Measurements from ENCODE around the gene DEFB125.

DNA sequence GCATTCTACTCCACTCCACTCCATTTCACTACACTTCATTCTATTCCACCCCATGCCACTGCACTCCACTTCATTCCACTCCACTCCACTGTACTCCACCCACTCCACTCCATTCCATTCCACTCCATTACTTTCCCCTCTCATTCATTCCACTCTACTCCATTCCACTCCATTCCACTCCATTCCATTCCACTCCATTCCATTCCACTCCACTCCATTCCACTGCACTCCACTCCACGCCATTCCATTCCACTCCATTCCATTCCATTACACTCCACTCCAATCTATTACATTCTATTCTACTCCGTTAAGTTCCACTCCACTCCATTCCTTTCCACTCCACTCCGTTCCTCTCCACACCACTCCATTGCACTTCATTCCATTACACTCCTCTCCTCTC, 25.0 kb upstream of the DEFB125 start:
- TF ChIP-seq, protein P1, sequence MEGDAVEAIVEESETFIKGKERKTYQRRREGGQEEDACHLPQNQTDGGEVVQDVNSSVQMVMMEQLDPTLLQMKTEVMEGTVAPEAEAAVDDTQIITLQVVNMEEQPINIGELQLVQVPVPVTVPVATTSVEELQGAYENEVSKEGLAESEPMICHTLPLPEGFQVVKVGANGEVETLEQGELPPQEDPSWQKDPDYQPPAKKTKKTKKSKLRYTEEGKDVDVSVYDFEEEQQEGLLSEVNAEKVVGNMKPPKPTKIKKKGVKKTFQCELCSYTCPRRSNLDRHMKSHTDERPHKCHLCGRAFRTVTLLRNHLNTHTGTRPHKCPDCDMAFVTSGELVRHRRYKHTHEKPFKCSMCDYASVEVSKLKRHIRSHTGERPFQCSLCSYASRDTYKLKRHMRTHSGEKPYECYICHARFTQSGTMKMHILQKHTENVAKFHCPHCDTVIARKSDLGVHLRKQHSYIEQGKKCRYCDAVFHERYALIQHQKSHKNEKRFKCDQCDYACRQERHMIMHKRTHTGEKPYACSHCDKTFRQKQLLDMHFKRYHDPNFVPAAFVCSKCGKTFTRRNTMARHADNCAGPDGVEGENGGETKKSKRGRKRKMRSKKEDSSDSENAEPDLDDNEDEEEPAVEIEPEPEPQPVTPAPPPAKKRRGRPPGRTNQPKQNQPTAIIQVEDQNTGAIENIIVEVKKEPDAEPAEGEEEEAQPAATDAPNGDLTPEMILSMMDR (IDR thresholded peaks at IDR 0.05; ENCODE audit: insufficient read depth, low read length), result no peak
- TF ChIP-seq SPI1 (IDR thresholded peaks at IDR 0.05; ENCODE audit: borderline replicate concordance, low read depth), result no peak
- no peak for TF ChIP-seq POLR2AphosphoS5 (IDR thresholded peaks at IDR 0.05; ENCODE audit: low read depth)
- TF ChIP-seq, protein P2, sequence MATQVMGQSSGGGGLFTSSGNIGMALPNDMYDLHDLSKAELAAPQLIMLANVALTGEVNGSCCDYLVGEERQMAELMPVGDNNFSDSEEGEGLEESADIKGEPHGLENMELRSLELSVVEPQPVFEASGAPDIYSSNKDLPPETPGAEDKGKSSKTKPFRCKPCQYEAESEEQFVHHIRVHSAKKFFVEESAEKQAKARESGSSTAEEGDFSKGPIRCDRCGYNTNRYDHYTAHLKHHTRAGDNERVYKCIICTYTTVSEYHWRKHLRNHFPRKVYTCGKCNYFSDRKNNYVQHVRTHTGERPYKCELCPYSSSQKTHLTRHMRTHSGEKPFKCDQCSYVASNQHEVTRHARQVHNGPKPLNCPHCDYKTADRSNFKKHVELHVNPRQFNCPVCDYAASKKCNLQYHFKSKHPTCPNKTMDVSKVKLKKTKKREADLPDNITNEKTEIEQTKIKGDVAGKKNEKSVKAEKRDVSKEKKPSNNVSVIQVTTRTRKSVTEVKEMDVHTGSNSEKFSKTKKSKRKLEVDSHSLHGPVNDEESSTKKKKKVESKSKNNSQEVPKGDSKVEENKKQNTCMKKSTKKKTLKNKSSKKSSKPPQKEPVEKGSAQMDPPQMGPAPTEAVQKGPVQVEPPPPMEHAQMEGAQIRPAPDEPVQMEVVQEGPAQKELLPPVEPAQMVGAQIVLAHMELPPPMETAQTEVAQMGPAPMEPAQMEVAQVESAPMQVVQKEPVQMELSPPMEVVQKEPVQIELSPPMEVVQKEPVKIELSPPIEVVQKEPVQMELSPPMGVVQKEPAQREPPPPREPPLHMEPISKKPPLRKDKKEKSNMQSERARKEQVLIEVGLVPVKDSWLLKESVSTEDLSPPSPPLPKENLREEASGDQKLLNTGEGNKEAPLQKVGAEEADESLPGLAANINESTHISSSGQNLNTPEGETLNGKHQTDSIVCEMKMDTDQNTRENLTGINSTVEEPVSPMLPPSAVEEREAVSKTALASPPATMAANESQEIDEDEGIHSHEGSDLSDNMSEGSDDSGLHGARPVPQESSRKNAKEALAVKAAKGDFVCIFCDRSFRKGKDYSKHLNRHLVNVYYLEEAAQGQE (IDR thresholded peaks at IDR 0.05; ENCODE audit: insufficient replicate concordance, low read depth), result no peak
- no peak for TF ChIP-seq GABPA (IDR thresholded peaks at IDR 0.05; ENCODE audit: low read depth)
